ENCODE data around the gene MCOLN3. TPM values are rescaled to one million over a fixed set of nuclear protein-coding genes. Genes with fewer than 3 reads are reported as not detected.

MCOLN3 gene
- total RNA-seq, 1 experiment from 2014 or later: 2.4 TPM

DNA sequence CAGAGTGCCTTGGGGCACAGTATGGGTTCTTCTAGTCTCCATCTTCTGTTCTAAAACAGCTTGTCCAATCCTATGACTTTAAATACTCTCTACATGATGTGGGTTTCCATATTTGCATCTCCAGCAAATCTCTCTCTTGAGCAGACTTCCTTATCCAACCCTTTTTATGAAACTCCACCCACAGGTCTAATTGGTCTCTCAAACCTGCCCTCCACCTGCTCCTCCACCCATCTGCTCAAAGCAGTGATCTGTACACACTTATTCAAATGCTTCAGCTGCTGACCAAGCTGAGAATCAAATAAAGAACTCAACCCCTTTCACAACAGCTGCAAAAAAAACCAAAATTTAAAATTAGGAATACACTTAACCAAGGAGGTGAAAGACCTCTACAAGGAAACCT, 62.9 kb downstream of the MCOLN3 start:
- no peaks in the 10 kb centered on the region for H3K27me3 ChIP-seq (ENCODE audit: low read length)
- no peak for TF ChIP-seq CTCF (conservative IDR thresholded peaks at IDR 0.05; ENCODE audit: low read depth, low read length)
- TF ChIP-seq EZH2phosphoT487 (IDR thresholded peaks at IDR 0.05; ENCODE audit: borderline replicate concordance, low read length): no peak
- TF ChIP-seq EZH2 (IDR thresholded peaks at IDR 0.05; ENCODE audit: low read length, unreplicated experiment): no peak
- H3K9me3 ChIP-seq (ENCODE audit: low read length): no peaks in the 10 kb centered on the region
- no peaks in the 10 kb centered on the region for H3K9me2 ChIP-seq (replicated peaks; ENCODE audit: low read length)
- H3F3A ChIP-seq (ENCODE audit: low read length, unreplicated experiment): no peaks in the 10 kb centered on the region
- DNase-seq (no peak), ATAC-seq (no peak)
- no peaks in the 10 kb centered on the region for H3K36me3 ChIP-seq (ENCODE audit: low read depth, low read length)
- H3K27ac ChIP-seq (ENCODE audit: low read length): no peak overlapping the region
- no peak overlapping the region for H3K9ac ChIP-seq (ENCODE audit: low read length)
- ChIA-PET POLR2A (ENCODE audit: unreplicated experiment) (no interaction called here), CTCF (no interaction called here)
- H3K4me2 ChIP-seq (ENCODE audit: low read length): no peak overlapping the region
- H2AFZ ChIP-seq (ENCODE audit: low read length): no peak overlapping the region
- no TSS peak for BruUV-seq (replicated peaks)
- intact Hi-C loops (cut with micrococcal nuclease): no loop called here
- no peaks in the 10 kb centered on the region for H4K20me1 ChIP-seq (ENCODE audit: low read length)
- H3K79me2 ChIP-seq (ENCODE audit: low read length): no peaks in the 10 kb centered on the region
- no peak overlapping the region for H3K4me3 ChIP-seq (ENCODE audit: low read length)
- no peaks in the 10 kb centered on the region for H3K4me1 ChIP-seq (ENCODE audit: insufficient read depth, low read length)

DNA sequence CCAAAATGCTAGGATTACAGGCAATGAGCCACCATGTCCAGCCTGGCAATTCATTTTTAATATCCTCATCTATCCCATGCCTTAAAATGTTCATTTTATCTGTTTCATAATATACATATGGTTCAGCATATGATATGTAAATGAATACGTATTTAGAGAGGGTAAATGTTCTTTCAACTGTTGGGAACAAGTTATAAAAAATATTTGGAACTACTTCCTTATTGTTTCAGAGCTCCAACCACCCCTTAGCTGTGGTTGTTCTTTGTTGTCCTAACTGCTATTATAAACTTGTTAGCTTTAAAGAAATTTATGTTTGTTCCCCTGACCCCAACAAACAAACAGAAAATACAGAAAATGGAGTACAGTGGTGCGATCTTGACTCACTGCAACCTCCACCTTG, 65.9 kb downstream of the MCOLN3 start:
- Histone ChIP-seq H3K4me3 (ENCODE audit: low read length) (no peak overlapping the region), H3K79me2 (ENCODE audit: low read length) (no peaks in the 10 kb centered on the region), H4K20me1 (ENCODE audit: low read length) (no peaks in the 10 kb centered on the region), H3K9me2 (replicated peaks; ENCODE audit: low read length) (no peaks in the 10 kb centered on the region), H3K4me1 (ENCODE audit: insufficient read depth, low read length) (no peaks in the 10 kb centered on the region), H2AFZ (ENCODE audit: low read length) (no peak overlapping the region), H3K4me2 (ENCODE audit: low read length) (no peak overlapping the region), H3K9ac (ENCODE audit: low read length) (no peak overlapping the region), H3K9me3 (ENCODE audit: low read length) (no peaks in the 10 kb centered on the region), H3K36me3 (ENCODE audit: low read depth, low read length) (no peaks in the 10 kb centered on the region), H3K27me3 (ENCODE audit: low read length) (no peaks in the 10 kb centered on the region), H3K27ac (ENCODE audit: low read length) (no peak overlapping the region), H3F3A (ENCODE audit: low read length, unreplicated experiment) (no peaks in the 10 kb centered on the region)
- intact Hi-C loops (cut with micrococcal nuclease): no loop called here
- no TSS peak for BruUV-seq (replicated peaks)
- CTCF ChIA-PET: no interaction called here
- TF ChIP-seq CTCF (conservative IDR thresholded peaks at IDR 0.05; ENCODE audit: low read depth, low read length): no peak
- ATAC-seq (no peak), DNase-seq (no peak)
- POLR2A ChIA-PET (ENCODE audit: unreplicated experiment): no interaction called here

- no peaks in the 10 kb centered on the region for H4K20me1 ChIP-seq (ENCODE audit: low read length)
- no peaks in the 10 kb centered on the region for H3K9me3 ChIP-seq (ENCODE audit: low read length)
- POLR2A ChIA-PET (ENCODE audit: unreplicated experiment): no interaction called here
- no peak for DNase-seq
- H3K27ac ChIP-seq (ENCODE audit: low read length): no peak overlapping the region
- H2AFZ ChIP-seq (ENCODE audit: low read length): no peak overlapping the region
- intact Hi-C loops (cut with micrococcal nuclease): no loop called here
- CTCF ChIA-PET: no interaction called here
- BruUV-seq (replicated peaks): no TSS peak
- H3K9ac ChIP-seq (ENCODE audit: low read length): no peak overlapping the region
- no peaks in the 10 kb centered on the region for H3K27me3 ChIP-seq (ENCODE audit: low read length)
- no peak for TF ChIP-seq EZH2 (IDR thresholded peaks at IDR 0.05; ENCODE audit: low read length, unreplicated experiment)
- TF ChIP-seq EZH2phosphoT487 (IDR thresholded peaks at IDR 0.05; ENCODE audit: borderline replicate concordance, low read length): no peak
- no peak for TF ChIP-seq CTCF (conservative IDR thresholded peaks at IDR 0.05; ENCODE audit: low read depth, low read length)
- ATAC-seq: no peak
- H3K79me2 ChIP-seq (ENCODE audit: low read length): no peaks in the 10 kb centered on the region
- H3K4me3 ChIP-seq (ENCODE audit: low read length): no peak overlapping the region
- no peaks in the 10 kb centered on the region for H3F3A ChIP-seq (ENCODE audit: low read length, unreplicated experiment)
- no peak overlapping the region for H3K4me2 ChIP-seq (ENCODE audit: low read length)
- no peaks in the 10 kb centered on the region for H3K36me3 ChIP-seq (ENCODE audit: low read depth, low read length)
- H3K4me1 ChIP-seq (ENCODE audit: insufficient read depth, low read length): no peaks in the 10 kb centered on the region
- no peaks in the 10 kb centered on the region for H3K9me2 ChIP-seq (replicated peaks; ENCODE audit: low read length)
Observed at GRCh38 chr1:84975035-84975434, 73.3 kb downstream of the MCOLN3 start.

Measured in PC-3 (cell line).